RKO (cell line): ENCODE results near the gene TRIM63.
"Not testable (repeated sequence)": the region's sequence is repeated elsewhere in the genome, so short reads cannot be mapped to it uniquely, and the experiment has no call there.

Experiments used
- DNase-seq: peaks from one replicate; pipeline ENCODE4 v3.0.0-alpha.2; 2016; ENCODE audit warnings: low spot score

The TRIM63 gene

GRCh38 chr1:26067432-26067911, at the start of gene TRIM63:
TRIM63 (minus strand) TSS chr1:26067630; CDS start chr1:26067494, 136 bp downstream.
- DNase-seq = no peak

- no peak for DNase-seq
Observed at GRCh38 chr1:26114165-26114927, 46.9 kb upstream of the TRIM63 start.

- DNase-seq = peak; percentile 39
Observed at GRCh38 chr1:26112407-26112775, 45.0 kb upstream of the TRIM63 start.

DNA sequence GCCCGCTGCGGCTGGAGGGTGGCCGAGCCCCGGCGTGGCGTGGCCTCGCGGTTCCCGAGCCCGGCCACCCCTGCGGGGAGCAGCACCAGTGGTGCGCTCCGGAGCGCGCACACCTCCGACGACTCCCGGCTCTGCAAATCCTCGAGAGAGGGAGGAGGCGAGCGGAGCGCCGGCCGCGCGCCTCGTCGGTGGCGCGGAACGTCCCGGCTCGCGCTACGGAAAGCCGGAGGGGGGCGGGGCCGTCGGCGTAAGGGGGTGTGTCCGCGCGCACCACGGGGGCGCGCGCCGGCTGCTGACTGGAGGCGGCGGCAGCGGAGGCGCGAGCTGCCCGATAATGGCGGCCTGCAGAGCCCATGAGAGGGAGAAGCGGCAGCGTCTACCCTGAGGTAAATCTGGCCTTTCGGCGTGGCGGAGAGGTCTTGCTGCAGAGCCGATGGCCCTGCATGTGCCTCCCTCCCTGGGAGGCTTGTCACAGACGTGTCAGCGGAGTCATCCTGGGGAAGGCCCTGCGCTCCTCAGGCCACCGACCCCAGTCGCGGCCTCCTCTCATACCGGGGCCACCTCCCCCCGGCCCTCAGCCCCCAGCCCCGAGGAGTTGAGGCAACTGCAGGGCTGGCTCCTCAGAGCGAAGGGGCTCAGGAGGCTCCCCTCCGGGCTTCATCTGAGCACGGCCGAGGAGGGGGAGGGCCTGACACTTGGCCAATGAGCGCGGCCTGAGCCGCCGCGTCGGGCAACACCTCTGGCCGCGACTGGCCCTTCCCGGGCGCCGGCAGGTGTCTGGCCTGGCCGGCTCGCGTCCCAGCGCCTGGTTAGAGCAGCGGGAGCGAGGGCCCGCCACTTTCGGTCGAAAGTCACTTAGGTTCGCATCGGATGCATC, 44.3 kb upstream of the TRIM63 start, which contains the start of gene PDIK1L:
Gene PDIK1L (plus strand): TSS at position 295 of the 877 bp plus-strand sequence. CDS start 2,485 bp downstream, outside the sequence.
- peak; percentile 93 for DNase-seq

- DNase-seq = peak; percentile 74
Observed at GRCh38 chr1:26110731-26111529, 43.5 kb upstream of the TRIM63 start.

DNA sequence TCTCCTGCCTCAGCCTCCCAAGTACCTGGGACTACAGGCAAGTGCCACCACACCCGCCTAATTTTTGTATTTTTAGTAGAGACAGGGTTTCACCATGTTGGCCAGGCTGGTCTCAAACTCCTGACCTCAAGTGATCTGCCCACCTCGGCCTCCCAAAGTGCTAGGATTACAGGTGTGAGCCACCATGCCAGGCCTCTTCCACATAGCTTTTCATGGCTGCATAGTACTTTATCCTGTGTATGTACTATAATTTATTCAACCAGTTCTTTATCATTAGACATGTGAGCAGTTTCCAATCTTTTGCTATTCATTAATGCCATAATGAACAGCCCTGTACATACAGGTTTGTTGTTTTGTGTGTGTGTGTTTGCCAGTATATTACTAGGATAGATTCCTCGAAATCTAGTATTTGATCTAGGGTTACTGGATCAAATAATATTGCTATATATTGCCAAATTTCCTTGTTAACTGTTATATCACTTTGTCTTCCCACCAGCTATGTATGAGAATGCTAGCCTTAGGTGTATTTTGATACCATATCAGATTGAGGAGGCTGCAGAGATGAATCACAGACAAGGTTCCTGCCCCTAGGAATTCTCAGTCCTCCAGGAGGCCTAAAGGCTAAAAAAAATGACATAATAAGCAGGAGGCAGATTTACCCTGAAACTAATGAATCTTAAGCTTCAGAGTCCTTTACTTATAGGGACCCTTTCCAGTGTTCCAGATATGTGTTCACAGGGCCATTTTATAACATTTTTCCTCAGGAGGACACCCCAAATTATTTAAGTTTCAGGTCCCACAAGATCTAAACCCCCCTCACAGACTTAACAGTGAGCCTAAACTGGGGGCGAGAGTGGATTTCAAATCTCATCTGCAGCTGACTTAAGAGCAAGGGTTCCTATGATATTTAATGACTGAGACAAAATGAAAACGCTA, 42.1 kb upstream of the TRIM63 start:
- DNase-seq = no peak

DNA sequence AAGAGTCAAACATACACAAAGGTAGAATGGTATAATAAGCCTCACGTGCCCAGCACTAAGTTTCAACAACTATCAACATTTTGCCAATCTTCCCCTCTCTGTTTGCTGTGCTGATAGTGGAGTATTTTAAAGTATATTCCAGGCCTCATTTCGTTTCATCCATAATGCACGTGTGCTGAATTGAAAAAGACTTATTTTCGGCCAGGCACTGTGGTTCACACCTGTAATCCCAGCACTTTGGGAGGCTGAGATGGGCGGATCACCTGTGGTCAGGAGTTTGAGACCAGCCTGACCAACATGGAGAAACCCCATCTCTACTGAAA, 37.8 kb upstream of the TRIM63 start:
- DNase-seq = not testable (repeated sequence)

- no peak for DNase-seq
Observed at GRCh38 chr1:26102526-26102925, 35.1 kb upstream of the TRIM63 start.

GRCh38 chr1:26102119-26102518, 34.7 kb upstream of the TRIM63 start:
- no peak for DNase-seq

- not testable (repeated sequence) for DNase-seq
Observed at GRCh38 chr1:26100204-26100603, 32.8 kb upstream of the TRIM63 start.

- no peak for DNase-seq
Observed at GRCh38 chr1:26099780-26100179, 32.4 kb upstream of the TRIM63 start.

- no peak for DNase-seq
Observed at GRCh38 chr1:26098602-26099001, 31.2 kb upstream of the TRIM63 start.

DNA sequence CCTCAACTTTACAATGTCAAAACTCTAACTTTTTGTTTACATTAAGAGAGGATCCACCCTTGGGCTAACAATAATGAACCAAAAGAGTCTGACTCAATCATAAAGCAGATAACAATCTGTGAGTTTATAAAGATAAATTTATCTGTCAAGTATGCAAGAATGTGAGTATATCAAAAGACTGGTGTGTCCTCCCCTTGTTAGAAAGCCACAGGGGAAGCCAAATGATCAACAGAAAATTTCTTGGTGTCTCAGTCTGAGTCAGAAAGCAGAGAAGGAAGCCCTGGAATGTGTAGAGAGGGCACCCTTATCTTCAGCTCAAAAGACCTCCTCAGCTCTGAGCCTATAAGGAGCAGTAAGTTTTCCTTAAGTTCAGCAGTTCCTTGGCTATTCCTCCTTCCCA, 30.3 kb upstream of the TRIM63 start:
- DNase-seq = no peak

- no peak for DNase-seq
Observed at GRCh38 chr1:26096471-26096870, 29.0 kb upstream of the TRIM63 start.

DNA sequence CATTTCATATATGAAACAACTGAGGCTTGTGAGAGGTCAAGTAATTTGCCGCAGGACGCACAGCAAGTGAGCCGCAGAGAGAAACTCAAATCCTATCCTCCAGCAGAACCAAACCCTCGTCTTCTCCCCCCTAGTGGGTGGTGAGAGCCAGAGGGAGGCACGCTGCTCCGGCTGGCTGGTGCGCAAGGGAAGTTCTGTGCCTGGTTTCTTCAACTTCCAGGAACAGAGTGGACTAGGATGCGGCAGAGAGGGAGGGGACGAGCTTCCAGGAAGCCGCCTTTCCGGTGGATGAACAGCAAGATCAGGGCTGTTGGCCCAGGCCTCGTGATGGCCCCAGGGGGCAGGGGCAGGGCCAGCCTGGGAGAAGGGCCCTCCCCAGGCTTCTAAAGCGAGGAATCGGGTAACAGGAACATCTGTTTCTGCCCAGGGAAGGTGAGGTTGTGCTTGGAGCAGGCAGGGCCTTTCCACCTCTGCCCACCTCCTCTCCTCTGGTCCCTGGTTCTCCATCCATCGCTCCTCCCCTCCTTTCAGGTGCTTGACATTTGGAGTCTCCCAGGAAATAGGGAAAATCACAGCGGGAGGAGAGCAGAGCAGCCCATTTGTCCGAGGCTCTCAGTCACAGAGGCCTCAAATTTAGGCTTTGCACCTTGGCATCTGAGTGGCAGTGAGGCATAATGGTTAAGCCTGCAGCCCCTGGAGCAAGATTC, 27.4 kb upstream of the TRIM63 start:
- DNase-seq = no peak

DNA sequence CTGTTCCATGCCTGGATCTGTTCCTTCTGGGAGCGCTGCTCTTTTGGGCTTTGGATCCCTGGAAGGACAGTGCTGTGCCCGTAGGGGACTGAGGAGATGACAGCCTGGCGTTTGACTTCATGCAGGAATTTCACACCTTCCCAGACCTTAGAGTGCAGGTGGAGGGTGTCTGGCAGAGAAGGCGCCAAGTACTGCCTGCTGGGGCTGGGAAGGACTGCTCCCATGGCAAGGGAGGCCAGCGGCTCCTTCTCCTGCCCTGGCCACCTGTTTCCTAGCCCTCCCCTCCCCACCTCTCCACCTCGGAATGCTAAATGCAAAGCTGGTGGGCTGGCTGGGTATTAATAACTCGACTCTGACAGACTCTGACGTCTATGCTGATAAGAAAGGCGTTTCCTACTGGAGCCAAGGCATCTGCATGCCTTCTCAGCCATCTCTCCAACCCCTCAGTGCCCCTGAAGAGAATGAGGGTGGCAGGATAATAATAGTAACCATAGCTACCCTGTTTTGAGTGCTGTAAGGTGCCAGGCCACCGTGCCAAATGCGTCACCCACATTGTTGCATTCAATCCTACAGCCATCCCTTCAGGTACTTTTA, 26.7 kb upstream of the TRIM63 start:
- DNase-seq = no peak

DNA sequence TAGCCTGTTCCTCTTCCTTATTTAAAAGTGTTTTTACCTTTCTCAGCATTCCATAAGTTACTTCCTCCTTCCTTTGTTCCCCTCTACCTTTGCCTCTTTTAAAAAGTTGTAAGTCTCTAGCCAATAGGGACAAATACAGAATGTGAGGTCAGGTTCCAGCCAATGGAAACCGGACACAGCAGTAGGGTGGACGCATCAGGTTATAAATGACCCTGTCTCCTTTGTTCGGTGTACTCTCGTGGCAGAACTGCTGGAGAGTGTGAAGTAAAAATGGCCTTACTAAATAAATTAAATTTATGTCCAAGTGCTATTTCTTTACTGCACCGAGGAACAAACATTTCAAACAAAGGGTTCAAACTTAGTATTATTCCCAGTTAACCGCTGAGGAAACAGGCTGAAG, 26.1 kb upstream of the TRIM63 start:
- not testable (repeated sequence) for DNase-seq

DNA sequence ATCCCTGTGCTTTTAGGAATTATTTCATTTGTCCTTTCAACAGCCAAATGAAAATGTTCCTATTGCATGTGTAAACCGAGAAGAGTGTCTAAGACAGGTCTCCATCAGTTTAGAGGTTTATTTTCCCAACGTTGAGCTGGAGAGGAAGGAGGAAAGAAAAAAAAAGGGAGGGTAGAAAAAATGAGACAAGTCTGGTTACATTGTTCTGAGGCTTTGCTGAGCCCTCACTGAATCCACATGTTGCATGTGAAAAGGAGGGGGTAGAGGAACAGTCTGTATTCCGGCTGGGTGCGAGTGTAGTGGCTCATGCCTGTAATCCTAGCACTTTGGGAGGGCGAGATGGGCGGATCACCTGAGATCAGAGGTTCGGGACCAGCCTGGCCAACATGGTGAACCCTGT, 25.0 kb upstream of the TRIM63 start:
- DNase-seq = no peak

DNA sequence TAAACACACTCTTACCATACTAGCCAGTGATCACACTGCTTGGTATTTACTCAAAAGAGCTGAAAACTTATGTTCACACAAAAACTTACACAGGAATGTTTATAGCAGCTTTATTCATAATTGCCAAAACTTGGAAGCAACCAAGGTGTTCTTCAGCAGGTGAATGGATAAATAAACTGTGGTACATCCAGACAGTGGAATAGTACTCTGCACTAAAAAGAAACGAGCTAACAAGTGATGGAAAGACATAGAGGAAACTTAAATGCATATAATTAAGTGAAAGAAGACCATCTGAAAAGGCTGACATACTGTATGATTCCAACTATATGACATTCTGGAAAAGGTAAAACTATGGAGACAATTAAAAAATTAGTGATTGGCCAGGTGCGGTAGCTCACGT, 23.5 kb upstream of the TRIM63 start:
- DNase-seq = no peak

GRCh38 chr1:26089125-26089524, 21.7 kb upstream of the TRIM63 start:
- DNase-seq = no peak
